Measurements from ENCODE around the gene ARMC2.
"Not testable (repeated sequence)": the region's sequence is repeated elsewhere in the genome, so short reads cannot be mapped to it uniquely, and the experiment has no call there.

The ARMC2 gene

GRCh38 chr6:108955329-108955949 is 107.2 kb downstream of the ARMC2 start:
- no peak for DNase-seq (ENCODE audit: low spot score)

DNA sequence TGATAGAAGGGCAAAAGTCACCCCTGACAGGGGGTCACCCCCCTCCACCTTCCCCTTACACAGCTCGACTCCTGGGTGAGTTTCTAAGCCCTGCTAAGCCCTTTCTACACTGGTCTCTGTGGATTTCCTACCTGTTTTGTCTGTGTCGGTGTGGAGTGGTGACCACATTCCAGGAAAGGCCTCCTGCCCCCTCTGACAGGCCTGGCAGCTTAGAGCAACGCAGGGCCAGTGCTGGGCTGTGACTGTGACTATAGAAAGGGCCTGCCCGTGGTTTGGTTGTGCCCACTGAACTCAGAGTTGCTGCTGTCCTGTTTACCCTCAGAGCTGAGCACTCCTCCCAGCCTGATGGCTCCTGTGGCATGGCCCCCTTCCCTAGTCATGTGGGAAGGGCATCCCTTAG is 109.0 kb downstream of the ARMC2 start:
- DNase-seq (ENCODE audit: low spot score), result no peak

GRCh38 chr6:108958900-108959770 is 110.9 kb downstream of the ARMC2 start:
- no peak for DNase-seq (ENCODE audit: low spot score)

DNA sequence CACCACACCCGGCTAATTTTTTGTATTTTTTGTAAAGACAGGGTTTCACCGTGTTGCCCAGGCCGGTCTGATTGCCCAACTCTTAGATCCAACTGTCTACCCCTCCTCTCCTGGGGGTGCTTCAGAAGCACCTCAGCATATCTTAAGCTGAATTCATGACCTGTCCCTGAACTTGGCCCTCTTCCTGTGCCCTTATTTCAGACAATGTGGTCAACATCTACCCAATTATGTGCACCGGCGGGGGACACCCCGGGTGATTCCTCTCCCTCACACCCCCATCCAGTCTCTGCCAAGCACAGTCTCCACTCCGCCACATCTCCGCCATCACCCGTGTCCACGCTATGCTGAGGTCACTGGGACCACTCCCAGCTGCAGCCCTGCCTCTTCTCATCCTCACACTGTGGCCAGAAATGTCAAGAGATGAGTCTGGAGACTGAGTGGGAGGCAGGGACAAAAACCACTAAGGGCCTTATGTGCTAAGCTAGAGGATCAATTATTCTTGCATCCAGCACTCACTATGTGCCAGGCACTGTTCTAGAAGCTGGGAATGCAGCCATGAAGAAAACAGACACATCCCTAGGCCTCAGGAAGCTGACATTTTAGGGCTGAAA is 111.9 kb downstream of the ARMC2 start:
- no peak for DNase-seq (ENCODE audit: low spot score)

DNA sequence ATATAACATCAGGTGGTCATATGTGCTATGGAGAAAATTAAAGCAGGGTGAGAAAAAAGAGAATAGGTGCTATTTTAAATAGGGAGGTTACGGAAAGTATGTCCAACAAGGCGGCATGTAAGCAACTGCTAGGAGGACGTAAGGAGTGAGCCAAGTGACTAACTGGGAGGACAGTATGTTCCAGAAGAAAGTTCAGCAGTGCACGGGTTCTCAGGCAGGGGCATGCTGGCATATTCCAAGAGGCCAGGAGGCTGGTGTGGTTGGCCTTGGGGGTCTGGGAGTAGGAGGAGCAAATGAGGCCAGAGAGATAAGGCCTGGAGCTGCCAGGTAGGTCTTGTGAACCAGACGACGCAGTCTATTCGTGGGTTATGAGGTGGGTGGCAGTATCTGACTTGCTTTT is 112.4 kb downstream of the ARMC2 start:
- no peak for DNase-seq (ENCODE audit: low spot score)

GRCh38 chr6:108961077-108961476 is 112.9 kb downstream of the ARMC2 start:
- DNase-seq (ENCODE audit: low spot score), result no peak

DNA sequence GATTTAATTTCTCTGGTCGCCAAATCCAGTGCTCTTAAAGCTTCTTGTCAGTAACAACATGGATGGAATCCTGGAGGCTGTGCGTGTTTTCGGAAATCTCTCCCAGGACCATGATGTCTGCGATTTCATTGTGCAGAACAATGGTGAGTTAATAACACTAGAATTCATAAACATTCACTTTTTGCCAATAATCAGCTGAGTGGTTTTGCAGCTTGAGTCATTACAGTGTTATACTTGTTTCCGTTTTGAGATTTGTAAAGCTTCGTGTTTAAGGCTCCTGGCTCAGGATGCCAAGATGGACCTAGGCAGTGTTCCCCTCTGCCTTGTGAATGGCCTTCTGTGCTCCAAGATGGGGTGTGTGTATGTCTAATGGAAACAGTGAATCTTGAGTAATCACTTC is 113.8 kb downstream of the ARMC2 start:
- DNase-seq (ENCODE audit: low spot score), result no peak

DNA sequence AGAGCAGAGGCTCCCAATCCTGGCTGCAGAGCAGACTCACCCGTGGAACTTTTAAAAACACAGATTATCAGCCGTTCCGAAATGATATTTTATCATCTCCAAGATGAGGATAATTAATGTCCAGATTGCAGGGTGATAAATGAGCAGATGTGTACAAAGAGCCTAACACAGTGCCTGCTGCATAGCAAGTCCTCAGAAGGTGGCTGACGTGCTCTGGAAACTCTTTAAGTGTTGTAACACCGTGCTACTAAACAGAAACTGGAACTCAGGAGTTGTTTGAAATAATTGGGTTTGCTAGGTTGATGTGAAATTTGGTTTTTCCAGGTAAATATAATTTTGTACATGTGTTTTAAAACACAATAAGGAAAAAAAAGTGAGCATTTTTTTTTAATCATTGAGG is 118.0 kb downstream of the ARMC2 start:
- DNase-seq (ENCODE audit: low spot score), result no peak

- peak; percentile 4 for DNase-seq (ENCODE audit: low spot score)
Measured at GRCh38 chr6:108966855-108967755, 118.9 kb downstream of the ARMC2 start.

DNA sequence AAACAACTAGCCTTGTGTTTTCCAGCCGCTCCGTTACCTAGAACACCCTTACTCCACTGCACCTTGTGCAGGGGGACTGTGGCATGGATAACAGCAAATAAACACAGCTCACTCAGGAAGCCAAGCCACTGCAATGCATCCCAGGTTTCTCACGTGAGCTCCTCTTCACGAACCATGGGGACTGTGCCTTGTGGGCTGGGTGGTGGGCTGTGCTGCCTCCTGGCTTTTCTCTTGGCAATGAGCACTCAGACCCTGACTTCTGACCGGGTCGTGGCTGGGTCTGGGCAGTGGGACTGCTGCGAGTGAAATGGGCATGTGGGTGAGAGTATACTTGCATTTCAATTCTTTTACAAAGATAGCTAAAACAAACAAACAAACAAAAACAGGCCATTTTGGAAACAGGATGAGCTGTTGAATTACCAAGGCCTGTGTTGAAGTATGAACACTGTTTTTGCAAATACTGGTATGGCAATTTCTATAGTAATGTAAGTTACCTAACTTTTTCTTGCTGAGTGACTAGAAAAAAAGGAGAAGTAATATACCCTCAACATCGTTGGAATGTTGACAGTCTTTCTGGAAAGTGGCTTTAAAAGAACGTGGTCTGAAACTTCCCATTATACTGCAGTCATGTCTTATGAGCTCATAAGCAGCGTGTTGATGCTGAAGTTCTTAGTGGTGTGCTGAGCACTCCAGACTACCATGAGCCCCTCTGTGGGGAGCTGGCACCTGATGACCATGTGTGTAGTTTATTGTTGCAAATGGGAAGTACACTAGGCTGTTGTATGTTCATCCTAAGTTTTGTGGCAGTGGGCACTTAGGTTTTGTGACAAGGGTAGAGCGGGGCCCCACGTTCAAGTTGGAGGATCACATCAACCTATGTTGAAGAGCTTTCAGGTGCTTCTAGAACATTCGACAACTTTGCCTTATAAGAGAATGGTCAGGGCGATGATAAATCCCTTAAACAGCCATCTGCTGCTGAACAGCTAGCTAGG is 120.4 kb downstream of the ARMC2 start:
- DNase-seq (ENCODE audit: low spot score), result no peak

GRCh38 chr6:108969776-108970175 is 121.6 kb downstream of the ARMC2 start:
- no peak for DNase-seq (ENCODE audit: low spot score)

GRCh38 chr6:108974201-108974600 is 126.0 kb downstream of the ARMC2 start:
- no peak for DNase-seq (ENCODE audit: low spot score)

DNA sequence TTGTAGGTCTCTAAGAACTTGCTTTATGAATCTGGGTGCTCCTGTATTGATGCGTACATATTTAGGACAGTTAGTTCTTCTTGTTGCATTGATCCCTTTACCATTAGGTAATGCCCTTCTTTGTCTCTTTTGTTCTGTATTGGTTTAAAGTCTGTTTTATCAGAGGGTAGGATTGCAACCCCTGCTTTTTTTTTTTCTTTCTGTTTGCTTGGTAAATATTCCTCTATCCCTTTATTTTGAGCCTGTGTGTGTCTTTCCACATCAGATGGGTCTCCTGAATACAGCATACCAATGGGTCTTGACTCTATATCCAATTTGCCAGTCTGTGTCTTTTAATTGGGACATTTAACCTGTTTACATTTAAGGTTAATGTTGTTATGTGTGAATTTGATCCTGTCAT is 130.4 kb downstream of the ARMC2 start:
- DNase-seq (ENCODE audit: low spot score), result not testable (repeated sequence)

DNA sequence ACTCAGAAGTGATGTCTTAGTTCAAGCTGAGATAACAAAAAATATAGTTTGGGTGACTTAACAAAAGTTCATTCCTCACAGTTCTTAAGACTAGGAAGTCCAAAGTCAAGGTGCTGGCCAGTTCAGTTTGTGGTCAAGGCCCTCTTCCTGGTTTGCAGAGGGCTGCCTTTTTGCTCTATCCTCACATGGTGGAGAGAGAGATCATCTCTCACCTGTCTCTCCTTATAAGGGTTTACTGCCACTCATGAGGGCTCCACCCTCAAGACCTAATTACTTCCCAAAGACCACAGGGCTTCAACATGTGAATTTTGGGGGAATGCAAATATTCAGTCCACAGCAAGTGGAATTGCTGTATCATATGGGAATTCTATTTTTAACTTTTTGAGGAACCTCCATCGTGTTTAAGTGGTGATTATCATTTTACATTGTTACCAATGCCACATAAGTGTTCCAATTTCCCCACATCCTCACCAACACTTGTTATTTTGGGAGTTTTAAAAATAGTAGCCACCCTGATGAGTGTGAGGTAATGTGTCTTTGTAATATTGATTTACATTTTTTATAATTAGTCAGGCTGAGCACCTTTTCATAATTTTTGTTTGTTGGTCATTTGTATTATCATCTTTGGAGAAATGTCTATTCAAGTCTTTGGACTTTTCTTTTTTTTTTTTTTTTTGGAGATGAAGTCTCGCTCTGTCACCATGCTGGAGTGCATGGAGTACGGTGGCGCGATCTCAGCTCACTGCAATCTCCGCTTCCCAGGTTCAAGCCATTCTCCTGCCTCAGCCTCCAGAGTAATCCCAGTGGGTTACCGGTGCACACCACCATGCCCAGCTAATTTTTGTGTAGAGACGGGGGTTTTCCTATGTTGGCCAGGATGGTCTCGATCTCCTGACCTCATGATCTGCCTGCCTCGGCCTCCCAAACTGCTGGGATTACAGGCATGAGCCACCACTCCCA is 134.2 kb downstream of the ARMC2 start:
- no peak for DNase-seq (ENCODE audit: low spot score)

DNA sequence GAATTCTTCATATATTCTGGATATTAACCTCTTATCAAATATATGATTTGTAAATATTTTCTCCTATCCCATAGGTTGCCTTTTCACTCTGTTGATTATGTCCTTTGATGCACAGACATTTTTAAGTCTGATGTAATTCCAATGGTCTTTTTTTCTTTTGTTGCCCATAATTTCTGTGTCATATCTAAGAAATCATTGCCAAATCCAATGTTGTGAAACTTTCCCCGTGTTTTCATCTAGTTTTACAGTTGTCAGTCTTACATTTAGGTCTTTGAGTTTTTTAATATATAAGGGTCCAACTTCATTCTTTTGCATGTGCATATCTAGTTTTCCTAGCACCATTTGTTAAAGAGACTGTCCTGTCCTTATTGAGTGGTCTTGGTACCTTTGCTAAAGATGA is 134.9 kb downstream of the ARMC2 start:
- no peak for DNase-seq (ENCODE audit: low spot score)

DNA sequence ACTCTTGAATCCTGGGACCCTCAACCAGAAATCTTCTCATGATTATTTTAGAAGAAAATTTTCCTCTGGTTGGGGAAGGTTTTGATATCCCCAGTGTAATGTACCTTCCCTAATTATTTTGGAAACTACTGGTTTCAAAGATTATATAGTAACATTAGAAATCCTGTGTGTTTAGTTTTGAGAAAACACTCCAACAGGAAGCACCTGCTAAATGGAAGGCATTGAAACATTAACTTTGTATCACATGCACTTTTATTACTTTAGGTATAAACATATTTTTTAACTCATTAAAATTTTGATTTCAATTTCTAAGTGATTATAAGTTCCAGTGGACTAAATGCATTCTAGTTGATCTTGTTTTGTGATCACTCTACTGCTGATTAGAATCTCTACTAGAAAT is 137.1 kb downstream of the ARMC2 start:
- no peak for DNase-seq (ENCODE audit: low spot score)

DNA sequence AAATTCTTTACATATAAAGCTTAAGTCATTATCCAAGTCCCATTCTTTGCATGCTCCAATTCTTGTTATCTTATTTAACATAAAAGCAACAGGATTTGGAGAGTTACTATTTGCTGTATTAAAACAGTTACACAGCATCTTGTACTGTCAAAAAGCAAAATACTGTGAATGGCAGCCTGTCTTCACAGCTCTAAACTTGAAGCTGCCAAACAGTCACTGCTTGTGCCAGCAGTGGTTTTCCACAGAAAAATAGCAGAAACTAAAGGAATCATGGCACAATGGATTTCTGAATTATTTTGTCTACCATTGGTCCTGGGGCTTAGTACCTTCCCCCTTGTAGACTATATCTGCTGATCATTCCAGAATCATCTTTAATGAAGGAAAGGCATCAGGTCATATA is 138.9 kb downstream of the ARMC2 start:
- DNase-seq (ENCODE audit: low spot score), result no peak

- no peak for DNase-seq (ENCODE audit: low spot score)
Measured at GRCh38 chr6:108988296-108988695, 140.1 kb downstream of the ARMC2 start.

DNA sequence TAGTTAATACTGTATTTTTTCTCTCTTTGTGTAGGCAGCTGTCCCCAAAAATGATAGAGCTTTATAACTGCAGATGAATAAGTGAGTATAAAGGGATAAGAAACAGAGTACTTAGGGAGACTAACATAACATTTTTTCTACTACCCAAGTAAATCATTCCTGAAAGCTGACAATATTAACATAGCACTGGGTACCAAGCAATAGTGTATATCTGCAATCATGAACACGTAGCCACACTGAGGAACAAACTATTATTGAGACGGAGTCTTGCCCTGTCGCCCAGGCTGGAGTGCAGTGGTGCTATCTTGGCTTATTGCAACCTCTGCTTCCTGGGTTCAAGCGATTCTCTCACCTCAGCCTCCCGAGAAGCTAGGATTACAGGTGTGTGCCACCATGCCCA is 140.5 kb downstream of the ARMC2 start:
- DNase-seq (ENCODE audit: low spot score), result no peak

DNA sequence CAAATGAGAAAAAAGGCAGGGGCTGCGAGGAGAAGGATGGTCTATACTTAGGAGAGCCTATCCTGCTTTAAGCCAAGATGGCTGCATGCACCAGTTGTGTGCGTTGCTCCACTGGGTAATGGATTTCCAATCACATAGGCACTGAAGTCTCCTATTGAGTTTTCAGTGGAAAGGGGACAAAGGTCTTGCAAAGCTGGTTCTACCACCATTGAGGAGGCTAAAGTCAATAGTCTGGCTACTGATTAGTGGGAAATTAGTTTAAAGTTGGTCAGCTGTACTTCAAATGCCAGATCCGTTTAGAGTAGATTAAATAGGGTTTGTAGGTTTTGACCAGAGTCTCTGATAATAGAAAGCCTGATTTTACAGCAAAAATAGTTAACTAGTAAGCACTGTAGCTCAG is 141.5 kb downstream of the ARMC2 start:
- no peak for DNase-seq (ENCODE audit: low spot score)
